GM18907 (cell line): ENCODE results near the gene CCDC106.

ENCODE experiments used
- ATAC-seq: cut with Tn5 transposase; IDR thresholded peaks from one replicate; pipeline ENCODE4 v1.9.1; 2021; ENCODE audit warnings: mild to moderate bottlenecking, moderate library complexity; ENCODE audit not compliant: unreplicated experiment

Gene CCDC106

DNA sequence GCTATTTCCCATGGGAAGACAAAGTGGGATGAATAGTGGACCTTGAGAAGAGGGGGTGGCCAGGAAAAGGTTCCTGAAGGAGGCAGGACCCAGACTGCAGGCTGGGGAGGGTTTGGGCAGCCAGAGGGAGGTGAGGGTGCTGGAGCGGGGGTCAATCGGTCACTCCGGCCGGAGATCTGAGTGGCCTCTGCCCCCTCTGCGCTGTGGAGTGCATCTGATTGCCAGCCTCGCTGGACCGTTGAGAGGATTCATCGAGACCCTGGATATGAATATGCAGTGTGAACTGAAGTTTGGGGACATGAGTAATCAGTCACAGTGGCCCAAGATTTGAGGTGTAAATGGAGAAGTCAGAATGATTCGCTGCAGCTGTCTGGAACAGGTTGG lies 12.7 kb upstream of the CCDC106 start:
- ATAC-seq = no peak

DNA sequence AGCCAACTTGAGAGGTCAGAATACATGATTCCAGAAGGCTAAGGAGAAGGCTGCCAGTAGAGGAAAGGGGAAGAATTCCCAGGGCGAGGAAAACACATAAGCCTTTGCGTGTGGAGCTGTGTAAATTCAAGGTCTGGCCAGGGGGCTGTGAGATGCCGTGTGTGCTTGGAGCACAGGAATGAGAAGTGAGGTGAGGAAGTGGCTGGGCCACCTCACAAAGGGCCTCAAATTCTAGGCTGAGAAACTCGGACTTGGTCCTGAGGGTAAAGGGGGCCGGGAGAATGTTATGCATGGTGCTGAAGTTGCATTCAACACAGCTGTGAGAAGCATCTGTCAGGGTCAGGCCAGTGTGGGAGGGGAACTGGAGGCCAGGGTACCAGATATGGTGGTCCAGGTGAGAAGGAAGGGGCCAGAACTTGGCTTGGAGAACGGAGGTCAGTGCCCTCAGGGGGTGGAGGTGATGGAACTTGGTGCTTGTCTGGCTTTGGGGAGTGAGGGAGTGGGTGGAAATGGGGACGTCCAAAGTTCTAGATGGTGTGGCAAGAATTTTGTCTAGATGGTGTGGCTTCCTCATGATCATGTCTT lies 12.1 kb upstream of the CCDC106 start:
- no peak for ATAC-seq

DNA sequence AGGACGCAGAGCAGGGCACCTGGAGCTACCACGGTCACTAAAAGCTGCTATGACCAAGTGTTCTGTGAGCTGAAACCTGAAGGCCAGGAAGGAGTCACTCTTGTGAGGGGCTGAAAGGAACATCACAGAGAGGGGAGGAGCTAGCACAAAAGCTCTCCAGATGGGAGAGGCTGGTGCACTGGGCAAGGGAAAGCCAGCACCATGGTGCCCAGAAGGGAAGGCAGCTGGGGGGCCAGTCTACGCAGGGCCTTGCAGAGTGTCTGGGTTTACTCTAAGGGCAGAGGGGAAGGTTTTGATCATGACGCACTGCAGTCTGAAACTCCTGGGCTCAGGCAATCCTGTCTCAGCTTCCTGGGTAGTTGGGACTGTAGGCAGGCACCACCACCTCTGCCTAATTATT lies 11.3 kb upstream of the CCDC106 start:
- no peak for ATAC-seq

DNA sequence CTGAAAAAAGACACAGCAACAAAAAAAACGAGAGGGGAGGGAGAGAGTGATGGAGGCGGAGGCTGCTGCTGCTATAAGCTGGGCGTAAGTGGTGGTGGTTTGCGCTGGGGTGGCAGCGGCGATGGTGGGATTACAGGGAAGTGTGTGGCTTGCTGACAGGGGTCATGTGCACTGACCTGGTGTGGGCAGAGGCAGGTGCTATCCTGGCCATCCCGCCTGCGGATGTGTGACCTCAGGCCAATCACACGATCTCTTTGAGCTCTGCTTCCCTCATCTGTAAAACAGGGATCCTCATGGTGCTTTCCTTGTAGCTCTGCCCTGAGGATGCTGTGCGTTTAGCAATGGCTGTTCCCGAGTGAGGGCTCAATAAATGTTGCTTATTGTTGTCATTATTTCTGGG lies 10.5 kb upstream of the CCDC106 start:
- ATAC-seq = no peak

DNA sequence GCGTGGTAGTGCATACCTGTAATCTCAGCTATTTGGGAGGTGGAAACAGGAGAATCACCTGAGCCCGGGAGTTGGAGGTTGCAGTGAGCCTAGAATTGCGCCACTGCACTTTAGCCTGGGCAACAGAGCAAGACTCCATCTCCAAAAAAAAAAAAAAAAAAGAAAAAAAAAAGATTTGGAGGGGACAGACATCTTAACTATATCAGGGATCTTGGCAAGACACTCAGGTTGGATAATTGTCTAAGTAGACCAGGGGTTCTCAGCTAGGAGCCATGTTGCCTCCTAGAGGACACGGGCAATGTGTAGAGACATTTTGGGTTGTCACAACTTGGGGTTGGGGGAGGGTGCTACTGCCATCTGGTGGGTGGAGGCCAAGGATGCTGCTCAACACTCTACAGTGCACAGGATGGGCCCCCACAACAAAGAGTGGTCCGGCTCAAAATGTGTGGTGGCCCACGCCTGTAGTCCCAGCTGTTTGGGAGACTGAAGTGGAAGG lies 9.1 kb upstream of the CCDC106 start:
- ATAC-seq = no peak

DNA sequence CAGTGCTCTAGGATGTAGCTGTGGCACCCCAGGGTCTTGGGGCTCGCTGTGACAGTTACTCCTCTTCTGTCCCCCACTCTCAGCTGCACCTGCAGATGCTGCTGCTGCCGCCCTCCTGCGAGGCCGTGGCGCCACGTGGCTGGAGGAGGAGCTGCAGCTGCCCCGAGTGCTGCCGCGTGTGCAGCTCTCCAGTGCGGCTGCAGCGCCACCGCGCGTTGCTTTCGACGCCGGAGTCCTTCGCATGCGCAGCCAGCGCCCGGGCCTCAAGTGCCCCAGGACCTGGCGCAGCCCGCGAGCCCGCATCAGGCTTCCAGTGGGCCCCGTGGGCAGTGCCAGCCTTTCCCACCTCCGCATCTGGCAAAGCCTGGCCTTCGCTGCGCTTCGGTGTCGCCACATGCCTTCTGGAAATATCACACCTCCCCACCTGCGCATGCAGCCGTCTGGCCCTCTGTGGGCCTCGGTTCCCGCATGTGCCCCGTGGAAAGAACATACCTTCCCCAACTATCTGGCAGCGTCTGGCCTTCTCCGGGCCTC lies 7.9 kb upstream of the CCDC106 start:
- no peak for ATAC-seq

DNA sequence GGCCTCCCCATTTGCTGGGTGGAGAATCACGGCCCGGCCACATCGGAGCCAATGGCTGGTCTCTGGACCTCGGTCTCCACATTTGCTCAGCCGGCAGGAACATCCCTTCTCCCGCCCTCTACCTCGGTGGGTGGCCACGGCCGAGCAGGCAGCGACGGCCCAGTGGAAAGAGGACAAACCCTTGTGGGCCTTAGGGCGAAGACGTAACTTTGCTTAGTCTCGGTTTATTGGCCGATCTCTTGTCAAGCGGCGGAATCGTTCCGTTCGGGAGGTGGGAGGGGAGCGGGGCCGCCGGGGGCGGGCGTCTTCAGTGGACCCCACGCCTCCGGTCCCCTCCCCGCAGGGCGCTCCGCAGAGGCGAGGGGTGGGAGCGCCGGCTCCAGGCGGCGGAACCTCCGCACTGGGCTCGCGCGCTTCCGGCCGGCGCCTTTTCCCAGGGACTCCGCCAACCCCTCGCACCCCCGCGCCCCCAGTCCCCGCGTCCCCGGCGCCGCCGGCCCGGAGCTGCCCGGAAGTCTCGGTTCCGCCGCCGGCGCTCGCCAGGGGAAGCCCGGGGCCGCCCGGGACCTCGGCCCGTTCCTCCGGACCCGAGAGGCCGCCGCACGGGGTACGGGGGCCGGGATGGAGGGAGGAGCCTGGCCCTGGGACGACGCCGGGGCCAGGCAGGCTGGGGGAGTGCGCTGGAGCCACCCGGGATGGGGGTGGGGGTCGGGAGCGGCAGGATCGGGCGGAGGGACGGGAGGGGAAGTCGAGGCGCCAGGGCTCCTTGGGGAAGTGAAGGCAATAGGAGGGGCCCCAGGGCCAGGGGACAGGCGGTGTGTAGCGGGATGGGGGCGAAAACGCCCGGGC lies 7.2 kb upstream of the CCDC106 start, which contains the start of gene ZNF580:
Gene ZNF580, plus strand, starts transcription at position 426 of the 849 bp plus-strand sequence. CDS start 1,507 bp downstream, outside the sequence.
- peak; percentile 27 for ATAC-seq

DNA sequence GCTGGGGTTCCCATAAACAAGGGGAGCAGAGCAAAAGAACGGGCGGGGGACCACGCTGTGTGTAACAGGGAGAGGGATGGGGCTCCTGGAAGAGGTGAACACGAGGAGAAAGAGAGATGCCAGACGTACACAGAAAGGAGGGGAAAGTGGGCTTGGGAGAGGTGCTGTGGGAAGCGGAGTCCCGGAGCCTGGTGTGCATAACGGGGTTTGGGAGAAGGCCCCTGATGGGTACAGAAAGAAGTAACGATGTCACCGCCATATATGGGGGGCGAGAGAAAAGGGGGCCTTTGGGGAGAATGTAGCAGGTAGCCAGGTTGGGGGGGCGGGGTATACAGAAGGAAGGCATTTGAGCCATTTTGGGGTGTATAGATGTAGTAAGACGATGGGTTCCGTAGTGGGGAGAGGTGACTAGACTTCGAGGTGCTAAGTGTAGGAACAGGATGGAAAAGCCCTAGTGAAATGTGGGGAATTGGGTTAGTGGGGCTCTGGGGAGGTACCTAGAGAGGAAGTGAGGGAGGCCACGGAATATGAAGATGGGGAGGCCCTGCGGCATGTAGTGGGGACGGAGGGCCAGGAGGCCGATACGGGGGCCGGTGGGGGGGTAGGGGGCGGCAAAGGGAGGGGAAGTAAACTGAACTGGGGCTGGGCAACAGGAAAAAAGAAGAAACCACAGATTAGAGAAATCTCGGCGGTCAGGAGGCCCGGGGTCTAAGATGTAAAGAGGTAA lies 6.4 kb upstream of the CCDC106 start:
- ATAC-seq = no peak

DNA sequence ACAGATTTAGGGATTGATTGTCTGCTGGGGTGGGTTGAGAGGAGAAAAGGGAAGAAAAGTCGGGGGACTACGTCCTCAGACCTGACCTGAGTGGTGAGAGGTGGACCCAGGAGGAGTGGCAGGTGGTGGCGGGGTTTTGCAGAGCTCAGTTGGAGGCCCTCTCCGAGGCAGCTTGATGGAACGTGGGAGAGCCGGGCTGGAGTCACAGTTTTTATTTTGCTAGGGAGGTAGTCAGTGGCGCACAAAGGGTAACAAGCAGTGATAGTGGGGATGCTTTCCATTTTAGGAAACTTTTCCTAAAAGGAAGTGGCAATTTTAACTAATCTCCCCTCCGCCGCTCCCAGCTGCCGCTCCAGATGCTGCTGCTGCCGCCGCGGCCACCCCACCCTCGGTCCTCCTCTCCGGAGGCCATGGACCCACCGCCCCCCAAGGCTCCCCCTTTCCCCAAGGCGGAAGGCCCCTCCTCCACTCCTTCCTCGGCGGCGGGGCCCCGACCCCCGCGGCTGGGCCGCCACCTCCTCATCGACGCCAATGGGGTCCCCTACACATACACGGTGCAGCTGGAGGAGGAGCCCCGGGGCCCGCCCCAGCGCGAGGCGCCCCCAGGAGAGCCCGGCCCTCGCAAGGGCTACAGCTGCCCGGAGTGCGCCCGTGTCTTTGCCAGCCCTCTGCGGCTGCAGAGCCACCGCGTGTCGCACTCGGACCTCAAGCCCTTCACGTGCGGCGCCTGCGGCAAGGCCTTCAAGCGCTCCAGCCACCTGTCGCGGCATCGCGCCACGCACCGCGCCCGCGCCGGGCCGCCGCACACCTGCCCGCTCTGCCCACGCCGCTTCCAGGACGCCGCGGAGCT lies 5.6 kb upstream of the CCDC106 start:
- ATAC-seq = peak; percentile 5

DNA sequence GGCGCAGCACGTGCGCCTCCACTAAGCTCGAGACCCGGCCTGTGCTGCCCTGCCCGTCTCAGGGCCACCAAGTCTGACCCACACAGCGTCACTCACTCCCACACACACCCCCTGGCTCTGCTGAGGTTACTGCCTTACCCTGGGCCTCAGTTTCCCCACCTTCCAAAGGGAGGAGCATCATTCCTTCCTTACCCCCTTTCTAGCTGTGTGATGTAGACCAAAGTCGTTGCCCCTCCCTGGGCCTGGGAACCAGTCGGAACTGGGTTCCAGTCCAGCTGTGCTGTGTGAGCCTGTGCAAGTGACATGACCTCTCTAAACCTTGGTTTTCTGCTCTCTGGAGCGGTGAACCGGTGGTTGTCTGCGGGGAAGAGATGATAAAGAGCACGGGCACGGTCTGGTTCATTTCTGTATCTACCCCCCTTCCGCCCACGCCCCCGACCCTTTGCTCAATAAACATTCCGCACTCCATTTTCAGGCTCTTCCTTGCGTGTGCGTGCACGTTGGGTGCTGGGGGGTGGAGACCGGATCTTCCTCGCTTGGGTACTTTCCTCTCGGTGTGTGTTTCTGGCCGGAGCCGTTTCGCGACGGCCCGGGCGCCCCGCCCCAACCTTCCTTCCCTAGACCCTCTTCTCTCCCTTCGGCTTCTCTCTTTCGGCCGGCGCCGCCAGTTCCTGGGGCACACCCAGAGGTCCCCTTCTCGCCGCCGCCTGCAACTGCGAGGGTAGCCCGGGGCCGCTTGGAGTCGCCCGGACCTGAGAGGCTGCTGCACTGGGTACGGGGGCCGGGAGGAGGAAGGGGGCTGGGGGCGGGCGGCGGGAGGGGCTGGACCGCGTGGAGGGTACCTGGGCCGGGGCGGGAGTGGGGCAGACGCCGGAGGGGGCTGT lies 4.8 kb upstream of the CCDC106 start, which contains the start of gene ZNF581:
Gene ZNF581, plus strand, starts transcription at position 647 of the 884 bp plus-strand sequence. CDS start 923 bp downstream, outside the sequence.
- peak; percentile 48 for ATAC-seq

DNA sequence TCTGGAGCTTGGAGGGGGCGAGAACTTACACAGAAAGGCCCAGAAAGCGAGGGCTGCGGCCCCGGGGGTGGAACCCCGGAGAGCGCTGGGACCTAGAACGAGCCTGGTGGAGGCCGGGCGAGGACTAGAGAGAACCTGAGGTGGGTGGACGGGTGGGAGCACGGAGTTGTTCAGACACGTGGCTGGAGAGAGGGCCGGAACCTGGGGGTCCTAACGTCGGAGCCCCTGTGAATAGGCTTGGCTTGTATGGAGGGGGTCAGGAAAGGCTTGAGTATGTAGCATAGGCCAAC lies 4.2 kb upstream of the CCDC106 start:
- no peak for ATAC-seq

DNA sequence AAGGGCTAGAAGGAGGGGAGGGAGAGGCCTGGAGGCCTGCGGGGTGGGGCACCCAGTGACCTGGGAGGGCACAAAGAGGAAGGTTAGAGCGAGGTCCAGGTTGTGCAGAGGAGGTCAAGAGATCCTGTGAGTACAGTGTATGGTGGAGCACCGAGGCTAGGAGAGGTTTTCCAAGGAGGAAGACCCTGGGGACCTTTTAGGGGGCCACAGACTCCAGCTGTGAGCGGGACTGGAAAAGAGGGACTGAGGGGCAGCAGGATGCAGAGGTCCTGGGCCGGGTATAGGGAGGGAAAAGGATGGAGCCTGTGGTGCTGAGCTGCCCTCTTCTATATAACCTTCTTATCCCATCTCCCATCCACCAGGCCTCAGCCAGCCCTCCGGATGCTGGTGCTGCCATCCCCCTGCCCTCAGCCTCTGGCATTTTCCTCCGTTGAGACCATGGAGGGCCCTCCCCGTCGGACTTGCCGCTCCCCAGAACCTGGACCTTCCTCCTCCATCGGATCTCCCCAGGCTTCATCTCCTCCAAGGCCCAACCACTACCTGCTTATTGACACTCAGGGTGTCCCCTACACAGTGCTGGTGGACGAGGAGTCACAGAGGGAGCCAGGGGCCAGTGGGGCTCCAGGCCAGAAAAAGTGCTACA lies 3.7 kb upstream of the CCDC106 start:
- ATAC-seq = no peak

DNA sequence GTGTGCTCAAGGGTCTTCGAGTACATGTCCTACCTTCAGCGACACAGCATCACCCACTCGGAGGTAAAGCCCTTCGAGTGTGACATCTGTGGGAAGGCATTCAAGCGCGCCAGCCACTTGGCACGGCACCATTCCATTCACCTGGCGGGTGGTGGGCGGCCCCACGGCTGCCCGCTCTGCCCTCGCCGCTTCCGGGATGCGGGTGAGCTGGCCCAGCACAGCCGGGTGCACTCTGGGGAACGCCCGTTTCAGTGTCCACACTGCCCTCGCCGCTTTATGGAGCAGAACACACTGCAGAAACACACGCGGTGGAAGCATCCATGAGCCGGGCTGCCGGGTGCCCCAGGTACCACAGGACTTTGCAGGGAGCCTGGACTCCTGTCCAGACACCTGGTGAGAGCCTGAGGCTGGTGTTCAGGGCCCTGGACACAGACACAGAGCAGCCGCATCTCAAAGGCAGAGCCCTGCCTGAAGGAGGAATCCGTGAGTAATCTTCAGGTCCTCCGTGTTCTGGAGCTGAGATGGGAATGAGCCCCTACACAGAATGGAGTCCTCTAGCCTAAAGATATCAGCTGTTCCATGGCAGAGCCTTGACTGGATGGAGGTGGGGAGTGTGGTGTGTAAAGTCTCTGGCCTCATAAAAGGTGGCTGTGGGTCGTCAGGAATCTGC lies 3.0 kb upstream of the CCDC106 start:
- no peak for ATAC-seq

DNA sequence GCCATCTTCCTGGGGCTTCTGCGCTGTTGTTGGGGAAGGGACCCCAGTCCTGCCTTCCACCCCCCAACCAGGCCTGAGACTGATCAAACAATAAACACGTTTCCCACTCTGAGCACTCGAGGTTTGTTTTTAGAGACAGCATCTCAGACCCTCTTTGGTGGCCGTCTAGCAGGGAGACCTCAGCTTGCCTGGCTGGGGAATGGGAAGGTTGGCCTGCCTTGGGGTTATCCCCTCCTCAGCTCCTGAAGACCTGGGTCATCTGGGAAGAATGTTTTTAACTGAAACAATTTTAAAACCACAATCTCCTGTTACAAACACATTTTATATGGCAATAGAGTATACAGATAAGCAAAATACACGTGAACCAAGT lies 2.5 kb upstream of the CCDC106 start:
- no peak for ATAC-seq

DNA sequence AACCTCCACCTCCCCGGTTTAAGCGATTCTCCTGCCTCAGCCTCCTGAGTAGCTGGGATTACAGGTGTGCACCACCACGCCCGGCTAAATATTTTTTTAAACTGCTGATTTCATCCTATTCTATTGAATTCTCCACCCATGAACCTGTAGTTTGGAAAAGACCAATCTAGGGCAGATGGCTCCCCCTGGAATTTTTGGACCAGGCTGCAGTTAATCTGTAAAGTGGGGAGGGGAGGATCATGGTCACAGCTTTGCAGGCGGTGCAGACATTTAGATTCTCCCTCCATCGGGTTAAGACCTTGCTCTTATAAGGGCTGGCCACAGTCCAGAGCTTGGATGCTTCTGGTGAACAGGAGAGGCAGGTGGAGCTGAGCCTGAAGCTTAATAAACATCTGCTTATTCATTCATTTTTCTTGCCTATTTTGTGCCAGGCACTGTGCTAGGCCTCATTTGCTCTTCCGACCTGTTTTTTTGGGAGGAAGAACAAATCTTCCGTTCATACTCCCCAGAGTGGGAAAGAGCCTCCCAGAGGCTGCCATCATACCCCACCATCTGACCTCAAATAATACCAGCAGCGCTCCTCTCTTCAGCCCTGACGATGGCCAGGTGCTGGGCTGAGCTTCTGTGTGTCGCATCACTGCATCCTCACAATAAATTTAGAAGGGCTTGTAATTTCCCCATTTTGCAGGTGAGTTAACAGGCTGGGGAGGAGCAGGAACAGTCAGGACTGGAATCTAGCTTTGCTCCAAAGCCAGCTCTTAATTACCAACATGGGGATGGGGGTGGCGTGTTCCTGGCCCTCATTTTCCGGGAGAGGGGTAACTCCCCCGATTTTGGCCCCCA lies 902 bp upstream of the CCDC106 start:
- ATAC-seq = no peak

DNA sequence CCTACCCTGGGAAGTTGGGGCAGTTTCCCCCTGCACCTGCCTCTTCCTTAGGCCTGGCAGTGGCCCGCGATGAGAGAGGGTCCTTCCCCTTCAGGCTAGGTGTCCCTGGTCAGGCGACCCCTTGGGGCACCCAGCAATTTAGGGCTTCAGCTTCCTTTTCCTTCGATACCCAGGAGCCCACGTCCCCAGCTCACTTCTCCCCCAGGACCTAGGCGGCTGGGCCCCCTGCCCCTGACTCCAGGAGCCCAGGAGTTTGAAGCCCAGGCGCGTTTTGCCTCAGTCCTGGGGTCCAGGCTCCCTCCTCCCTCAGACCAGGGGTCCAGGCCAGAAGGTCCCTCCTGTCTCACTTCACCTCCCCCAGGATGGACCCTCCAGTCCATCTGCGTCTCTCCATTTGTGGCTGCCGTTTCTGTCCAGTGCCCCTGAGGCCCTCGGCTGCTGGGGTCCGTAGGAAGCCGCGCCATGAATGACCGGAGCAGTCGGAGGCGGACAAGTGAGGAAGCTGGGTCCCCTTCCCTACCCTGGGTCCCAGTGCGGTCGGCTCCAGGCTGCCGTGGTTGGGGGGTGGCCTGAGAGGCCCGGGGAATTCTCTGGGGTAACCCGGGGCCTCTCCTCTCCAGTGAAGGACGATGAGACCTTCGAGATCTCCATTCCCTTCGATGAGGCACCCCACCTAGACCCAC lies 714 bp downstream of the CCDC106 start:
- no peak for ATAC-seq
